ENCODE data around the gene SMARCAL1. TPM values are rescaled to one million over a fixed set of nuclear protein-coding genes. Genes with fewer than 3 reads are reported as not detected.

SMARCAL1 gene
- total RNA-seq, 2 donors from 2014 or later, result 29.1 to 35.1 TPM

DNA sequence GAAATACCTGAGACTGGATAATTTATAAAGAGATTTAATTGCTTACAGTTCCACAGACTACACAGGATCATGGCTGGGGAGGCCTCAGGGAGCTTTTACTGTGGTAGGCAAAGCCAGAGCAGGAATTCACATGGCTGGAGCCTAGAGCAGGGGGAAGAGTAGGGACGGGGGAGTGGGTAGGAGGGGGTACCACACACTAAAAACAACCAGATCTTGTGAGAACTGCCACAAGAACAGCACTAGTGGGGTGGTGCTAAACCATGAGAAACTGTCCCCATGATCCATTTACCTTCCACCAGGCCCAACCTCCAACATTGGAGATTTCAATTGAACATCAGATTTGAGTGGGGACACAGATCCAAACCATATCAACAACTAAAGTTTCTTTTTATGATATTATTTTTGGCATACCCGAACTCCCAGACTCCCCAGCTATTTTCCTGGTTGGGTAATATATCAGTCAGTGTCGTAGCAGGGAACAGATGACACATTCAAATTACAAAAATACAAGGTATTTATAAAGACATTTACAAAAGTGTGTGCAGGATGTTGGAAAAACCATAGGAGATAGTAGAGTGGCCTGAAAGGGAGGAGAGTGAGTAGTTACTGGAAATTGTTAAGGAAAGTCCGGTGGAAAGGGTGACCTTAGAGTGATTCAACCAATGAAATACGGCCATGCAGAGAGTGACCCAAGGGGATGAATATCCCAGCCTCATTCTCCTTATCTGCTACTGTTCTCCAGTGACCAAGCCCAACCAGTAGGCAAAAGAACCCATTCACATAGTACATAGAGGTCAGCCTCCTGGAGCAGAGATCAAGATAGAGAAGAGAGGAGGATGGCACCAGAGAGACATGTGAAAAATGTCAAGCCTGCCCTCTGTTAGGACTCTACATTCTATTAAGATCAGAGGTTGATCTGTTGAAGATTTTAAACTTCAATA, 95.2 kb downstream of the SMARCAL1 start:
- no peaks in the 10 kb centered on the region for H3K27me3 ChIP-seq (ENCODE audit: control insufficient read depth, insufficient read depth, low read length, poor library complexity, severe bottlenecking)
- Mint-ChIP-seq H3K4me3 (no peak overlapping the region), H3K4me1 (peaks cover 6% of the 10 kb centered on the region), H3K27me3 (ENCODE audit: insufficient read depth) (no peaks in the 10 kb centered on the region), H3K27ac (peak overlapping the region; percentile 42), H3K36me3 (ENCODE audit: low read depth) (peaks cover 45% of the 10 kb centered on the region), H3K9me3 (no peaks in the 10 kb centered on the region)
- no peak overlapping the region for H3K9ac ChIP-seq (ENCODE audit: extremely low read depth, low read length, poor library complexity, severe bottlenecking)
- peaks cover 28% of the 10 kb centered on the region for H3K36me3 ChIP-seq (ENCODE audit: control insufficient read depth, insufficient read depth, low read length)
- TF ChIP-seq, protein P1, sequence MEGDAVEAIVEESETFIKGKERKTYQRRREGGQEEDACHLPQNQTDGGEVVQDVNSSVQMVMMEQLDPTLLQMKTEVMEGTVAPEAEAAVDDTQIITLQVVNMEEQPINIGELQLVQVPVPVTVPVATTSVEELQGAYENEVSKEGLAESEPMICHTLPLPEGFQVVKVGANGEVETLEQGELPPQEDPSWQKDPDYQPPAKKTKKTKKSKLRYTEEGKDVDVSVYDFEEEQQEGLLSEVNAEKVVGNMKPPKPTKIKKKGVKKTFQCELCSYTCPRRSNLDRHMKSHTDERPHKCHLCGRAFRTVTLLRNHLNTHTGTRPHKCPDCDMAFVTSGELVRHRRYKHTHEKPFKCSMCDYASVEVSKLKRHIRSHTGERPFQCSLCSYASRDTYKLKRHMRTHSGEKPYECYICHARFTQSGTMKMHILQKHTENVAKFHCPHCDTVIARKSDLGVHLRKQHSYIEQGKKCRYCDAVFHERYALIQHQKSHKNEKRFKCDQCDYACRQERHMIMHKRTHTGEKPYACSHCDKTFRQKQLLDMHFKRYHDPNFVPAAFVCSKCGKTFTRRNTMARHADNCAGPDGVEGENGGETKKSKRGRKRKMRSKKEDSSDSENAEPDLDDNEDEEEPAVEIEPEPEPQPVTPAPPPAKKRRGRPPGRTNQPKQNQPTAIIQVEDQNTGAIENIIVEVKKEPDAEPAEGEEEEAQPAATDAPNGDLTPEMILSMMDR (conservative IDR thresholded peaks at IDR 0.05), result no peak
- H3K27ac ChIP-seq (ENCODE audit: low read depth, low read length), result no peak overlapping the region
- no peaks in the 10 kb centered on the region for H3K4me1 ChIP-seq (ENCODE audit: control insufficient read depth, insufficient read depth, low read length)
- no peak overlapping the region for H3K4me3 ChIP-seq (ENCODE audit: low read length)
- WGBS, 2 experiments (ENCODE audit: insufficient coverage in 1 of 2, insufficient read length in 1 of 2), result 97 to 100% methylated on average over 2 to 5 of the region's 5 CpGs
- DNase-seq, result no peak
- H3K9me3 ChIP-seq (ENCODE audit: control insufficient read depth, low read length), result no peaks in the 10 kb centered on the region

DNA sequence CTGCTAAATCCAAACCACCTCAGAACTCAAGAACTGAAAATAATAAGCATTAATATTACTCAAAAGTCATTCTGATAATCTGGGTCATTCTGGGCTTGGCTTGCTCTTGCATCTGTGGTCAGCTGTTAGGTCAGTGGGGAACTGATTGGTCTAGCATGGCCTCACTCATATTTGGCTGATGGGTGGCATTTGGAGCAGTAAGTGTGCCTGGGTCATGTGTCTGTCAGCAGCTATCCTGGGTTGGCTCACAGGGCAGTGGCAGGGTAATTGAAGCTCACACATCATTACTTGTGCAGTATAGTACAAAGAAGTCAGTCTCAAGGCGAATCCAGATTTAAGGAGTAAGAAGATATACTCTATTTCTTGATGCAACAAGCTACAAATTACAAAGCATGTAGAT, 95.9 kb downstream of the SMARCAL1 start:
- H3K27ac Mint-ChIP-seq, result no peak overlapping the region
- H3K9ac ChIP-seq (ENCODE audit: extremely low read depth, low read length, poor library complexity, severe bottlenecking), result no peak overlapping the region
- DNase-seq, result no peak
- TF ChIP-seq, protein P1 (conservative IDR thresholded peaks at IDR 0.05), result no peak
- H3K27me3 ChIP-seq (ENCODE audit: control insufficient read depth, insufficient read depth, low read length, poor library complexity, severe bottlenecking), result no peaks in the 10 kb centered on the region
- peaks cover 38% of the 10 kb centered on the region for H3K36me3 Mint-ChIP-seq (ENCODE audit: low read depth)
- no peaks in the 10 kb centered on the region for H3K4me1 ChIP-seq (ENCODE audit: control insufficient read depth, insufficient read depth, low read length)
- H3K27ac ChIP-seq (ENCODE audit: low read depth, low read length), result no peak overlapping the region
- peaks cover 2% of the 10 kb centered on the region for H3K4me1 Mint-ChIP-seq
- H3K9me3 ChIP-seq (ENCODE audit: control insufficient read depth, low read length), result no peaks in the 10 kb centered on the region
- no peaks in the 10 kb centered on the region for H3K9me3 Mint-ChIP-seq
- no peak overlapping the region for H3K4me3 ChIP-seq (ENCODE audit: low read length)
- no peaks in the 10 kb centered on the region for H3K27me3 Mint-ChIP-seq (ENCODE audit: insufficient read depth)
- H3K4me3 Mint-ChIP-seq, result no peak overlapping the region
- WGBS, 2 experiments (ENCODE audit: insufficient coverage in 1 of 2, insufficient read length in 1 of 2), result 100% methylated on average over 1 of the region's 1 CpG; no CpG with 5 or more reads in 1 of the 2 experiments
- peaks cover 21% of the 10 kb centered on the region for H3K36me3 ChIP-seq (ENCODE audit: control insufficient read depth, insufficient read depth, low read length)

DNA sequence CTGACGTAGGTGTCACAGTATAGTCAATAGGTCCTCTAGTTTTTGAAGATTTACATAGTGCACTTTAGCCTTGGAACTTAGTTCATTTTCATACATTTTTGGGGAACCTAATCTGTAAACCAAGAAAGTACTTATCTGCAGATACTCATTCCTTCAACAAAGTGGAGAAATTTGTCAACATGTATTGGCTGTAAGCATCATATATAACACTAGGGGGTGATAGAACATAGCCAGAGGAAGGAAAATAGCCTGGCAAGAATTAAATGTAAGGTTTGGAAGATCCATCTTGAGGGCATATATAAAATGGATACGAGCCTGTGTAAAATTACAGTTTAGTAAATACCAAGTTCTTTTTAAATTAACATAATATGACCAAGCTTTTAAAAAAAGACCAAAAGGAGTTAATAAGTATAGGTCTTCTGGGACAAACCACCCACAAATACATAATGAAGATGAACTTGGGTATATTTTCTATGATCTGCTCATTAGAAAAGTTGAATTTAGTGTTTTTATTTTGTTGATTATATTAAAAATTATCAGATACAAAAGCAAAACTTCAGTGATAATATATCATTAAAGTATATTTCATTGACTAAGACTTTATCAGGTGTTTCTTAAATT, 104.6 kb downstream of the SMARCAL1 start:
- no peaks in the 10 kb centered on the region for H3K27me3 ChIP-seq (ENCODE audit: control insufficient read depth, insufficient read depth, low read length, poor library complexity, severe bottlenecking)
- no peak overlapping the region for H3K27ac ChIP-seq (ENCODE audit: low read depth, low read length)
- no peaks in the 10 kb centered on the region for H3K4me1 ChIP-seq (ENCODE audit: control insufficient read depth, insufficient read depth, low read length)
- no peak overlapping the region for H3K27ac Mint-ChIP-seq
- H3K9me3 Mint-ChIP-seq, result no peaks in the 10 kb centered on the region
- peaks cover 5% of the 10 kb centered on the region for H3K4me1 Mint-ChIP-seq
- no peak overlapping the region for H3K4me3 ChIP-seq (ENCODE audit: low read length)
- no peak for DNase-seq
- TF ChIP-seq, protein P1 (conservative IDR thresholded peaks at IDR 0.05), result peak; percentile 91
- no peak overlapping the region for H3K9ac ChIP-seq (ENCODE audit: extremely low read depth, low read length, poor library complexity, severe bottlenecking)
- H3K9me3 ChIP-seq (ENCODE audit: control insufficient read depth, low read length), result no peaks in the 10 kb centered on the region
- WGBS, 2 experiments (ENCODE audit: insufficient coverage in 1 of 2, insufficient read length in 1 of 2), result 83 to 100% methylated on average over 1 of the region's 2 CpGs
- no peaks in the 10 kb centered on the region for H3K27me3 Mint-ChIP-seq (ENCODE audit: insufficient read depth)
- H3K4me3 Mint-ChIP-seq, result no peak overlapping the region
- H3K36me3 ChIP-seq (ENCODE audit: control insufficient read depth, insufficient read depth, low read length), result peaks cover 4% of the 10 kb centered on the region
- no peaks in the 10 kb centered on the region for H3K36me3 Mint-ChIP-seq (ENCODE audit: low read depth)

Measured in endodermal cell (in vitro differentiated cells).